K562 (cell line): ENCODE measurements around the gene LTA. TPM values are rescaled to one million over a fixed set of nuclear protein-coding genes. Genes with fewer than 3 reads are reported as not detected.

ENCODE experiments used
- CEBPZ ChIP-seq: fragments of 150-350 bp; IDR thresholded peaks from 2 replicates; pipeline ENCODE4 v1.6.1; 2014; ENCODE audit warnings: low read depth, mild to moderate bottlenecking, low read length, borderline replicate concordance
- CREBBP ChIP-seq: IDR thresholded peaks from one replicate; pipeline ENCODE4 v1.6.1; 2012; ENCODE audit warnings: low read depth, mild to moderate bottlenecking, control low read depth, inconsistent platforms, low read length
- CSDE1 ChIP-seq, 2 experiments: fragments of 450-650 bp; IDR thresholded peaks; 2 replicates each; pipeline ENCODE4 v1.6.1; 2016; ENCODE audit warnings: mild to moderate bottlenecking in 1 of 2
- FIP1L1 ChIP-seq: fragments of 200-400 bp; formaldehyde crosslinking; IDR thresholded peaks from 2 replicates; pipeline ENCODE4 v1.6.1; 2018; ENCODE audit warnings: mild to moderate bottlenecking, low read depth, low read length; ENCODE audit not compliant: poor library complexity, severe bottlenecking
- GTF3C2 ChIP-seq: IDR thresholded peaks from 3 replicates; pipeline ENCODE4 v1.6.1; 2011; ENCODE audit warnings: borderline replicate concordance, mild to moderate bottlenecking, moderate library complexity; ENCODE audit not compliant: insufficient read length; ENCODE audit errors: extremely low read depth
- HDAC2 ChIP-seq: fragments of 450-650 bp; IDR thresholded peaks from 2 replicates; pipeline ENCODE4 v1.6.1; 2016; ENCODE audit warnings: mild to moderate bottlenecking
- HDAC3 ChIP-seq: fragments of 450-650 bp; IDR thresholded peaks from 2 replicates; pipeline ENCODE4 v1.6.1; 2018; ENCODE audit warnings: borderline replicate concordance, mild to moderate bottlenecking, moderate library complexity; ENCODE audit not compliant: partially characterized antibody
- MCM2 ChIP-seq: fragments of 450-650 bp; IDR thresholded peaks from 2 replicates; pipeline ENCODE4 v1.6.1; 2017; ENCODE audit warnings: low read depth, mild to moderate bottlenecking
- MCM7 ChIP-seq, 2 experiments: fragments of 450-650 bp; IDR thresholded peaks; 2 replicates each; pipeline ENCODE4 v1.6.1; 2016 to 2018
- MECOM ChIP-seq: fragments of 250-450 bp; sonication (Bioruptor Pico); IDR thresholded peaks from 2 replicates; pipeline ENCODE4 v1.8.0; 2022; ENCODE audit warnings: inconsistent platforms
- MYNN ChIP-seq, 2 experiments: sonication (generic); formaldehyde crosslinking in 1 of 2; IDR thresholded peaks; 2 replicates each; pipeline versions ENCODE4 v1.5.0 to v1.6.1; 2016 to 2020; ENCODE audit warnings: antibody characterized with exemption in 1 of 2, missing genetic modification reagents in 1 of 2
- NELFE ChIP-seq: IDR thresholded peaks from 2 replicates; pipeline ENCODE4 v1.6.1; 2011; ENCODE audit warnings: mild to moderate bottlenecking; ENCODE audit not compliant: insufficient read depth, insufficient read length
- POLR2G ChIP-seq: fragments of 200-400 bp; formaldehyde crosslinking; IDR thresholded peaks from 2 replicates; pipeline ENCODE4 v1.6.1; 2017; ENCODE audit warnings: low read depth, mild to moderate bottlenecking, antibody characterized with exemption, low read length, moderate library complexity
- PTRF ChIP-seq: fragments of 450-650 bp; IDR thresholded peaks from 2 replicates; pipeline ENCODE4 v1.6.1; 2016; ENCODE audit warnings: mild to moderate bottlenecking, missing genetic modification characterization, missing compliant biosample characterization
- RAD21 ChIP-seq, 2 experiments: fragments of 250-450 bp in 1 of 2; fragments of 450-650 bp in 1 of 2; sonication (Bioruptor Pico) in 1 of 2; formaldehyde crosslinking in 1 of 2; IDR thresholded peaks in 1 of 2; conservative IDR thresholded peaks in 1 of 2; 2 replicates each; pipeline versions ENCODE4 v1.4.0 to v1.8.0; 2020 to 2022; ENCODE audit warnings: mild to moderate bottlenecking in 2 of 2, moderate library complexity in 1 of 2
- SMAD1 ChIP-seq: fragments of 150-350 bp; IDR thresholded peaks from 2 replicates; pipeline ENCODE4 v1.6.1; 2014; ENCODE audit warnings: low read length, low read depth; ENCODE audit not compliant: partially characterized antibody
- TAF1 ChIP-seq: IDR thresholded peaks from 2 replicates; pipeline ENCODE4 v1.6.1; 2011; ENCODE audit warnings: mild to moderate bottlenecking, low read length, moderate library complexity; ENCODE audit not compliant: insufficient read depth, control insufficient read depth, severe bottlenecking; ENCODE audit errors: extremely low read depth
- TARDBP ChIP-seq: fragments of 450-650 bp; IDR thresholded peaks from 2 replicates; pipeline ENCODE4 v1.6.1; 2016
- TCFL5 ChIP-seq: fragments of 250-450 bp; sonication (Bioruptor Pico); conservative IDR thresholded peaks from 2 replicates; pipeline ENCODE4 v1.6.1; 2021; ENCODE audit warnings: mild to moderate bottlenecking, moderate library complexity, matching md5 sums
- ZNF197 ChIP-seq: fragments of 200-800 bp; sonication (Bioruptor generic); IDR thresholded peaks from 2 replicates; pipeline ENCODE4 v1.6.1; 2016; ENCODE audit warnings: low read depth, missing genetic modification characterization, missing compliant biosample characterization
- ZNF263 ChIP-seq: sonication (generic); formaldehyde crosslinking; IDR thresholded peaks from 2 replicates; pipeline ENCODE4 v1.8.0; 2022; ENCODE audit warnings: mild to moderate bottlenecking, missing genetic modification reagents, borderline replicate concordance
- ZNF696 ChIP-seq: fragments of 250-450 bp; sonication (Bioruptor Pico); conservative IDR thresholded peaks from 2 replicates; pipeline ENCODE4 v1.4.0; 2020; ENCODE audit warnings: mild to moderate bottlenecking, moderate library complexity
- polyA plus RNA-seq, 8 experiments: library from polyadenylated mRNA; depleted of rRNA in 4 of 8; stranded (reverse) in 5 of 8; unstranded in 3 of 8; fragments of >200 nt; fragmentation: Nextera tagmentation in 2 of 8; fragmentation: Illumina TruSeq in 1 of 8; extraction: Ambion mirVana in 2 of 8; extraction: Trizol in 1 of 8; gene quantifications; 2 replicates each; pipeline versions ENCODE4 v1.2.1 to v1.2.3, GENCODE V29; 2011 to 2014; ENCODE audit warnings: inconsistent platforms in 1 of 8, missing spikeins in 1 of 8
- total RNA-seq, 7 experiments: library from RNA; depleted of rRNA in 6 of 7; stranded (reverse); fragments of >200 nt in 6 of 7; fragmentation: Illumina TruSeq in 2 of 7; extraction: Trizol in 2 of 7; gene quantifications; 2 replicates each; pipeline versions ENCODE4 v1.2.1 to v1.2.3, GENCODE V29; 2011 to 2021; ENCODE audit warnings: low replicate concordance in 1 of 7

Gene LTA
- total and polyA plus RNA-seq, 9 of the 15 experiments (the other 6 are each of a cell fraction or from before 2014, with no cell fraction given) = 0.80 TPM; not detected in 8

- TF ChIP-seq CEBPZ (no peak), TAF1 (peak; percentile 72), MCM2 (no peak), RAD21 (CRISPR knock-in tag; conservative IDR thresholded peaks at IDR 0.05 in 1 of 2, IDR thresholded peaks at IDR 0.05 in 1 of 2) (peak in 1 of 2 experiments; percentile 18; a peak in 1 of 4 replicates), PTRF (tag) (no peak), HDAC2 (peak; percentile 86; the same call in 1 of the 2 replicates), TCFL5 (CRISPR knock-in tag) (no peak), TARDBP (peak; percentile 79; the same call in 1 of the 2 replicates), CSDE1 (IDR thresholded peaks at IDR 0.05) (peak in 1 of 2 experiments; percentile 74; a peak in 2 of 4 replicates), CREBBP (no peak), MECOM (CRISPR knock-in tag) (no peak), GTF3C2 (no peak), FIP1L1 (no peak), ZNF263 (no peak), ZNF197 (CRISPR knock-in tag) (no peak), MCM7 (IDR thresholded peaks at IDR 0.05) (no peak), SMAD1 (peak; percentile 90), ZNF696 (CRISPR knock-in tag) (no peak), MYNN (IDR thresholded peaks at IDR 0.05) (peak; percentile 11; the same call in 1 of the 2 replicates), MYNN (CRISPR knock-in tag; IDR thresholded peaks at IDR 0.05) (no peak), NELFE (no peak), POLR2G (peak; percentile 89), HDAC3 (peak; percentile 14)
Measured at GRCh38 chr6:31619805-31620585, 47.9 kb downstream of the LTA start (continued).
